ENCODE measurements around the gene ARX. TPM values are rescaled to one million over a fixed set of nuclear protein-coding genes. Genes with fewer than 3 reads are reported as not detected.
A peak's percentile ranks its signal among the peaks of the same experiment; 100 is the strongest.

Gene ARX
- total and polyA plus RNA-seq, 2 donors (not counting 3 experiments of a cell fraction or from before 2014, with no cell fraction given) = not detected

DNA sequence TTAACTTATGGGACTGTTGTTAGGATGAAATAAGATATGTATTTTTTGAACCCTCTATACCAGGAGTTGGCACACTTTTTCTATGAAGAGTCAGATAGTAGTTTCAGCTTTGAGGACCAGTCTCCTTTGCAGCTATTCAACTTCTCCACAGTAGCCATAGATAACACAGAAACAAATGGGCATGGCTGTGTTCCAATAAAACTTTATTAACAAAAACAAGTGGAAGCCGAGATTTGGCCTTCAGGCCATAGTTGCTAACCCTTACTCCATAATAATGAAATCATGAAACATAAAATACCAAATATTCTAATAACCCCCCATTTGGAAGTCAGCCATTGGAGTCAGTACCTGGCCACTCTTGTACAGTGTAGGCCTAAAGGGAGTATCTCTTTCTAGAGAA is 30.6 kb downstream of the ARX start:
- no peak overlapping the region for H3K27ac ChIP-seq (ENCODE audit: insufficient read depth, low read depth, low read length)
- H3K36me3 ChIP-seq (ENCODE audit: control insufficient read depth in 2 of 2, extremely low read depth in 1 of 2, insufficient read depth in 2 of 2, low read length in 2 of 2) = no peaks in the 10 kb centered on the region
- DNase-seq (ENCODE audit: low read depth, low spot score) (no peak), FAIRE-seq (no peak)
- H2AFZ ChIP-seq (ENCODE audit: low read depth, low read length) = no peak overlapping the region
- dilution Hi-C loops (cut with MboI; ENCODE audit: extremely low pct_ligation_motif_present, low sequenced_read_pairs) = no loop called here
- H3K4me3 ChIP-seq (replicated peaks in 1 of 3; ENCODE audit: insufficient read depth in 1 of 3, low read depth in 1 of 3, low read length in 3 of 3) = no peak overlapping the region
- ChIA-PET CTCF (no interaction called here), POLR2A (no interaction called here)
- H3K4me2 ChIP-seq (ENCODE audit: insufficient read depth, low read length) = no peak overlapping the region
- no peaks in the 10 kb centered on the region for H3K79me2 ChIP-seq (ENCODE audit: control insufficient read depth, insufficient read depth, low read length)
- H3K27me3 ChIP-seq (ENCODE audit: control insufficient read depth in 2 of 2, insufficient read depth in 2 of 2, low read length in 2 of 2) = no peaks in the 10 kb centered on the region
- no TSS peak for BruUV-seq (replicated peaks)
- H3K9me1 ChIP-seq (replicated peaks; ENCODE audit: control insufficient read depth, extremely low read depth, insufficient read depth, low read length) = no peaks in the 10 kb centered on the region
- TF ChIP-seq POLR2A (IDR thresholded peaks at IDR 0.05; ENCODE audit: low read depth, low read length) (no peak), GATA2 (IDR thresholded peaks at IDR 0.05; ENCODE audit: insufficient read depth, insufficient read length, low read depth, low read length) (no peak), EZH2 (IDR thresholded peaks at IDR 0.05; ENCODE audit: borderline replicate concordance, low read depth, low read length, severe bottlenecking) (no peak), POLR2AphosphoS5 (IDR thresholded peaks at IDR 0.05; ENCODE audit: insufficient read depth, low read depth, low read length) (no peak), MYC (IDR thresholded peaks at IDR 0.05; ENCODE audit: low read depth, low read length) (no peak)
- H3K9ac ChIP-seq (replicated peaks; ENCODE audit: extremely low read depth, insufficient read depth, low read length) = no peak overlapping the region
- H3K9me3 ChIP-seq (replicated peaks; ENCODE audit: control insufficient read depth, insufficient read depth, low read length) = no peaks in the 10 kb centered on the region
- H3K4me1 ChIP-seq (ENCODE audit: control insufficient read depth, extremely low read depth, insufficient read depth, low read length) = no peaks in the 10 kb centered on the region
- intact Hi-C loops (cut with micrococcal nuclease) = no loop called here
- H4K20me1 ChIP-seq (replicated peaks; ENCODE audit: control insufficient read depth, extremely low read depth, insufficient read depth, low read length) = no peaks in the 10 kb centered on the region

DNA sequence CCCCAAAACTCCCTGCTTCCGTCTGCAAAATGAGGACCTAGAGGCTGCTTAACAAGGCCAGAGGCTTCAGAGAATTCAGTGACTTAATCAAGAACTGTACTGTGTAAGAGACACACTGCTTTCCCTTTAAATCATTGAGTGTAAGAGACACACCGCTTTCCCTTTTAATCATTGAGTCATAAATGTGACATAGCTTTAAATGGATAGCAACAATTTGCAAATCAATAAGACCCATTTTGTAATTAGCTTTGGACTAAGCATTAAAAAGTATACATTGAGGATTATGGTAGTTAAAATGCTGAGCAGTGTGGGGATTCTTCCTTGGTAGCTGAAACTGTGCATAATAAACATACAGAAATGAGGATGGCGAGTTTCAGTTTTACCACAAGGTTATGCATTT is 31.8 kb downstream of the ARX start:
- H3K9ac ChIP-seq (replicated peaks; ENCODE audit: extremely low read depth, insufficient read depth, low read length) = no peak overlapping the region
- H3K27me3 ChIP-seq (ENCODE audit: control insufficient read depth in 2 of 2, insufficient read depth in 2 of 2, low read length in 2 of 2) = no peaks in the 10 kb centered on the region
- FAIRE-seq (peak; percentile 69), DNase-seq (ENCODE audit: low read depth, low spot score) (no peak)
- H3K4me2 ChIP-seq (ENCODE audit: insufficient read depth, low read length) = no peak overlapping the region
- dilution Hi-C loops (cut with MboI; ENCODE audit: extremely low pct_ligation_motif_present, low sequenced_read_pairs) = no loop called here
- H3K79me2 ChIP-seq (ENCODE audit: control insufficient read depth, insufficient read depth, low read length) = no peaks in the 10 kb centered on the region
- no peak overlapping the region for H3K27ac ChIP-seq (ENCODE audit: insufficient read depth, low read depth, low read length)
- no peaks in the 10 kb centered on the region for H3K9me1 ChIP-seq (replicated peaks; ENCODE audit: control insufficient read depth, extremely low read depth, insufficient read depth, low read length)
- H2AFZ ChIP-seq (ENCODE audit: low read depth, low read length) = no peak overlapping the region
- H3K9me3 ChIP-seq (replicated peaks; ENCODE audit: control insufficient read depth, insufficient read depth, low read length) = no peaks in the 10 kb centered on the region
- BruUV-seq (replicated peaks) = no TSS peak
- ChIA-PET POLR2A (no interaction called here), CTCF (interaction anchor here (1.0 kb wide), 1 partner anchor 12 kb away, joined by 3 read pairs; no protein-coding TSS in a partner anchor)
- intact Hi-C loops (cut with micrococcal nuclease) = no loop called here
- no peak for TF ChIP-seq POLR2AphosphoS5 (IDR thresholded peaks at IDR 0.05; ENCODE audit: insufficient read depth, low read depth, low read length)
- TF ChIP-seq MYC (IDR thresholded peaks at IDR 0.05; ENCODE audit: low read depth, low read length) = no peak
- no peak for TF ChIP-seq POLR2A (IDR thresholded peaks at IDR 0.05; ENCODE audit: low read depth, low read length)
- TF ChIP-seq GATA2 (IDR thresholded peaks at IDR 0.05; ENCODE audit: insufficient read depth, insufficient read length, low read depth, low read length) = no peak
- TF ChIP-seq JUN (IDR thresholded peaks at IDR 0.05; ENCODE audit: borderline replicate concordance, insufficient read depth, insufficient read length, low read depth) = no peak
- no peak for TF ChIP-seq EZH2 (IDR thresholded peaks at IDR 0.05; ENCODE audit: borderline replicate concordance, low read depth, low read length, severe bottlenecking)
- TF ChIP-seq, protein P1, sequence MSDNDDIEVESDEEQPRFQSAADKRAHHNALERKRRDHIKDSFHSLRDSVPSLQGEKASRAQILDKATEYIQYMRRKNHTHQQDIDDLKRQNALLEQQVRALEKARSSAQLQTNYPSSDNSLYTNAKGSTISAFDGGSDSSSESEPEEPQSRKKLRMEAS (IDR thresholded peaks at IDR 0.05; ENCODE audit: insufficient read depth, insufficient read length) = no peak
- no peak for TF ChIP-seq CTCF (IDR thresholded peaks at IDR 0.05; ENCODE audit: extremely low read depth in 1 of 2, insufficient read depth in 1 of 2, low read depth in 1 of 2, low read length in 2 of 2)
- no peak for TF ChIP-seq FOS (IDR thresholded peaks at IDR 0.05; ENCODE audit: borderline replicate concordance, insufficient read depth, low read length)
- no peak overlapping the region for H3K4me3 ChIP-seq (replicated peaks in 1 of 3; ENCODE audit: insufficient read depth in 1 of 3, low read depth in 1 of 3, low read length in 3 of 3)
- no peaks in the 10 kb centered on the region for H4K20me1 ChIP-seq (replicated peaks; ENCODE audit: control insufficient read depth, extremely low read depth, insufficient read depth, low read length)
- H3K4me1 ChIP-seq (ENCODE audit: control insufficient read depth, extremely low read depth, insufficient read depth, low read length) = no peaks in the 10 kb centered on the region
- H3K36me3 ChIP-seq (ENCODE audit: control insufficient read depth in 2 of 2, extremely low read depth in 1 of 2, insufficient read depth in 2 of 2, low read length in 2 of 2) = no peaks in the 10 kb centered on the region
